Psoas muscle (tissue), 8 donors: Measurements from ENCODE around the gene SMIM41. TPM values are rescaled to one million over a fixed set of nuclear protein-coding genes. Genes with fewer than 3 reads are reported as not detected.
"Not testable (repeated sequence)": the region's sequence is repeated elsewhere in the genome, so short reads cannot be mapped to it uniquely, and the experiment has no call there.

Source experiments
- ATAC-seq, 4 donors: fragments of 200-7000 bp; cut with Tn5 transposase; one replicate each; pipeline ENCODE4 v1.9.1; 2020; ENCODE audit warnings: moderate library complexity in 3 of 4, mild to moderate bottlenecking in 2 of 4
- DNase-seq, 2 donors: peaks; one replicate each; pipeline ENCODE4 v3.0.0-alpha.2; 2020
- H3K27ac ChIP-seq: fragments of 200-600 bp; one replicate; pipeline ENCODE4 v1.8.0; 2022
- H3K27me3 ChIP-seq, 3 donors: fragments of 200-600 bp in 1 of 3; one replicate each; pipeline versions ENCODE4 v1.6.1 to v1.8.0; 2013 to 2022; ENCODE audit warnings: low read length in 2 of 3, mild to moderate bottlenecking in 2 of 3, moderate library complexity in 1 of 3; ENCODE audit not compliant: insufficient read depth in 3 of 3
- H3K36me3 ChIP-seq, 2 donors: fragments of 200-600 bp in 1 of 2; one replicate each; pipeline versions ENCODE4 v1.6.1 to v1.8.0; 2013 to 2022; ENCODE audit warnings: low read depth in 1 of 2, mild to moderate bottlenecking in 1 of 2, moderate library complexity in 1 of 2; ENCODE audit not compliant: insufficient read depth in 1 of 2
- H3K4me1 ChIP-seq: fragments of 200-600 bp; one replicate; pipeline ENCODE4 v1.8.0; 2022
- H3K4me3 ChIP-seq: fragments of 200-600 bp; one replicate; pipeline ENCODE4 v1.8.0; 2022; ENCODE audit warnings: mild to moderate bottlenecking
- H3K9me3 ChIP-seq: fragments of 200-600 bp; one replicate; pipeline ENCODE4 v1.8.0; 2022
- WGBS, 3 donors: extraction: QIAGEN DNeasy Blood & Tissue Kit; methylation state at CpG; one replicate each; pipeline versions ENCODE4 v1.1.6 to v1.1.7; 2013; 5-methylcytosine and 5-hydroxymethylcytosine counted together
- intact Hi-C, 2 donors: fragments of 100-400 bp; cut with DNase I; formaldehyde crosslinking; loops; one replicate each; pipeline versions ENCODE4 v1.11.0 to v1.14.2; 2022
- polyA plus RNA-seq, 3 donors: library from polyadenylated mRNA; stranded (reverse); fragments of 200-250 nt; gene quantifications; one replicate each; pipeline ENCODE4 v1.2.3, GENCODE V29; 2013
- total RNA-seq, 4 donors: library from RNA; stranded (reverse); fragmentation: NEBNext Ultra II Directional in 2 of 4; extraction: Animal tissue kit (Norgen Biotek cat#: 25700) in 2 of 4; gene quantifications; one replicate each; pipeline versions ENCODE4 v1.2.1 to v1.2.4, GENCODE V29; 2021 to 2023
- TF ChIP-seq, protein P1 (sequence below): fragments of 200-600 bp; IDR thresholded peaks from one replicate; pipeline ENCODE4 v1.8.0; 2022; ENCODE audit warnings: antibody characterized with exemption
- donor health status: healthy with polysubstance abuse.
- donor health status: DM: no; HTN: no; CAD: no; lungs with moderate emphysema.
- donor health status: Bipolar disorder and iron deficiency.
- donor health status: healthy.
- donor health status: DM: yes; HTN: yes; CAD: no.
- donor health status: DM: no; HTN: no; CAD: no.
- donor health status: DM: no; HTN: no; CAD: no.
- donor health status: DM: yes; HTN: yes; CAD: no.

SMIM41 gene
- total and polyA plus RNA-seq, 7 donors, result 0.16 to 0.32 (median 0.20) TPM; not detected in 4

GRCh38 chr12:52117806-52118475 is 38.4 kb downstream of the SMIM41 start:
- DNase-seq, H3K27me3 ChIP-seq, H3K27ac ChIP-seq, ATAC-seq, H3K36me3 ChIP-seq, H3K9me3 ChIP-seq, H3K4me3 ChIP-seq, H3K4me1 ChIP-seq, intact Hi-C loops: not testable (repeated sequence)
- 57 to 82% (median 73%) methylated on average over 20 of the region's 20 CpGs for WGBS, 3 donors

GRCh38 chr12:52119398-52120254 is 40.1 kb downstream of the SMIM41 start:
- intact Hi-C loops, result loop anchor here (5.0 kb wide), 2 partner anchors 112 to 117 kb away; partner anchors contain the start of gene TAMALIN (in 1 of the 2)
- 44 to 55% (median 53%) methylated on average over 23 of the region's 23 CpGs for WGBS, 3 donors

DNA sequence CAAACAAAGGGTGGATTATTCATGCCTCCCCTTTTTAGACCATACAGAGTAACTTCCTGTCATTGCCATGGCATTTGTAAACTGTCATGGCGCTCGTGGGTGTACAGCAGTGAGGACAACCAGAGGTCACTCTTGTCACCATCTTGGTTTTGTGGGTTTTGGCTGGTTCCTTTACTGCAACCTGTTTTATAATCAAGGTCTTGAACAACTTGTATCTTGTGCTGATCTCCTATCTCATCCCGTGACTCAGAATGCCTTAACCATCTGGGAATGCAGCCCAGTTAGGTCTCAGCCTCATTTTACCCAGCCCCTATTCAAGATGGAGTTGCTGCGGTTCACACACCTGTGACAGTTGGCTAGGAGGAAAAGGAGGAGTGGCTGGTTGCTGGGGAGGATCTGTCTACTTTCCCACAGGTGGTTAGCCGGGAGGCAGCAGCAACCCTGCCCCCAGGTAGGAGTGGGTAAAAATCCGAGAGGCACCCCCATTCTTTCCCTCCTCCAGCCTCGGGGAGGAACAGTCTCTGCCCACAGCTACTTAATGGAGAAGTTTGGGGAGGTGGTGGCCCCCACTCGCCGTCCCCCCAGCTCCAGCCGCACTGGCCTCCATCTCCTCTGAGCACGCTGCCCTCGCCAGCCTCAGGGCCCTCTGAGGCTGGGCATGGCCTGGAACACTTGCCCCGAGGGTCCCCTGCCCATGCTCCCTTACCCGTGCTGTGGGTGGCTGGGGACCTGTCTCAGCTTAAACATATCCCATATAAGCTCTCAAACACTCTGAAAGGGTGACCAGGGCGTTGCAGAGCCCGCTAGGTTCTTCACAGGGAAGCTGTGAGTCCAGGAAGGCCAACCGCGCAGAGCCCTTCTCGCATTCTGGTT is 41.7 kb downstream of the SMIM41 start:
- TF ChIP-seq, protein P1, sequence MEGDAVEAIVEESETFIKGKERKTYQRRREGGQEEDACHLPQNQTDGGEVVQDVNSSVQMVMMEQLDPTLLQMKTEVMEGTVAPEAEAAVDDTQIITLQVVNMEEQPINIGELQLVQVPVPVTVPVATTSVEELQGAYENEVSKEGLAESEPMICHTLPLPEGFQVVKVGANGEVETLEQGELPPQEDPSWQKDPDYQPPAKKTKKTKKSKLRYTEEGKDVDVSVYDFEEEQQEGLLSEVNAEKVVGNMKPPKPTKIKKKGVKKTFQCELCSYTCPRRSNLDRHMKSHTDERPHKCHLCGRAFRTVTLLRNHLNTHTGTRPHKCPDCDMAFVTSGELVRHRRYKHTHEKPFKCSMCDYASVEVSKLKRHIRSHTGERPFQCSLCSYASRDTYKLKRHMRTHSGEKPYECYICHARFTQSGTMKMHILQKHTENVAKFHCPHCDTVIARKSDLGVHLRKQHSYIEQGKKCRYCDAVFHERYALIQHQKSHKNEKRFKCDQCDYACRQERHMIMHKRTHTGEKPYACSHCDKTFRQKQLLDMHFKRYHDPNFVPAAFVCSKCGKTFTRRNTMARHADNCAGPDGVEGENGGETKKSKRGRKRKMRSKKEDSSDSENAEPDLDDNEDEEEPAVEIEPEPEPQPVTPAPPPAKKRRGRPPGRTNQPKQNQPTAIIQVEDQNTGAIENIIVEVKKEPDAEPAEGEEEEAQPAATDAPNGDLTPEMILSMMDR, result no peak
- H3K36me3 ChIP-seq, result no peaks in the 10 kb centered on the region
- H3K27me3 ChIP-seq, result no peaks in the 10 kb centered on the region
- intact Hi-C loops, result loop anchor here (5.0 kb wide), 2 partner anchors 114 to 119 kb away; partner anchors contain the start of gene TAMALIN (in 1 of the 2)
- DNase-seq (no peak), ATAC-seq (peak in 1 of 4 donors; percentile 6)
- no peak overlapping the region for H3K4me3 ChIP-seq
- no peaks in the 10 kb centered on the region for H3K9me3 ChIP-seq
- no peak overlapping the region for H3K27ac ChIP-seq
- 62 to 63% (median 63%) methylated on average over 19 of the region's 19 CpGs for WGBS, 3 donors
- H3K4me1 ChIP-seq, result no peaks in the 10 kb centered on the region

More at GRCh38 chr12:52119398-52120254, 40.1 kb downstream of the SMIM41 start:
- Histone ChIP-seq H3K36me3 (no peaks in the 10 kb centered on the region), H3K4me1 (no peaks in the 10 kb centered on the region), H3K27ac (no peak overlapping the region), H3K9me3 (no peaks in the 10 kb centered on the region), H3K27me3 (no peaks in the 10 kb centered on the region), H3K4me3 (no peak overlapping the region)
- peak in 3 of 4 donors; percentile 30 to 56 (median 34) for ATAC-seq
- no peak for DNase-seq
- TF ChIP-seq, protein P1, result peak; percentile 29

DNA sequence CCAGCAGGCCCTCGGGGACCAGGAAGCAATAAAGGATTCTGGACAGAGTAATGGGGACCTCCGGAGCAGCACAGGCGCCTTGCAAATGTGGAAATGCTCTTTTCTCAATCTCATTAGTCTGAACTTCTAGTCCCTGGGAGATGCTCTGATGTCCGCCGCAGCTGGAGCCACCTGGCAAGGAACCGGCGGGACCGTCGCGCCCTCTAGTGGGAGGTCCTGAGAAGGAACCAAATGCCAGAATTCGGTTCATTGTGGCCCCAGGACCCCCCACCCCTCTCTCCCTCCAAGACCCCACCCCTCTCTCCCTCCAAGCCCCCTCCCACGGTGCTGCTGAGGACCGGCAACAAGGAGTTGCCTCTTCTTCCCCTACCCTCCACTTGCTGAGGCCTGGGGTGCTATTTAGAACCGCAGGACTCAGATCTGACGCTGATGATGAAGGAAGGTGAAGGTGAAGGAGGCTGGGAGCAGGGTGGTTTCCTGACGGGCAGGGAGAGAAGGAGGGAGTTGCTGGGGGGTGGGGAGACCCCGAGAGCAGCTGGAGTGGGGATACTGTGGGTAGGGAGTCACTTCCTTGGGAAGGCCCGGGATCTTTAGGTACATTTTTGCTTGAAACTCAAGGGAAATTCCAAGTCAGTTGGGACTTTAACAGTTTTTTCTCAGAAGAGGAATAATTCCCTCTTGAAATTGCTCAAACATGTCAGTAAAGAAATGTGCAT is 42.5 kb downstream of the SMIM41 start:
- ATAC-seq, result peak; percentile 47 to 77 (median 70)
- Histone ChIP-seq H3K36me3 (no peaks in the 10 kb centered on the region), H3K4me3 (no peak overlapping the region), H3K27me3 (no peaks in the 10 kb centered on the region), H3K4me1 (no peaks in the 10 kb centered on the region), H3K27ac (no peak overlapping the region), H3K9me3 (no peaks in the 10 kb centered on the region)
- TF ChIP-seq, protein P1, result peak; percentile 71
- intact Hi-C loops, result loop anchor here (2.0 to 5.0 kb wide), 4 partner anchors 37 to 120 kb away; partner anchors contain the start of gene TAMALIN (in 1 of the 2)
- WGBS, 3 donors, result 18 to 20% (median 20%) methylated on average over 18 of the region's 18 CpGs
- DNase-seq, result peak; percentile 59 to 82
